HEK293T (cell line): ENCODE measurements around the gene FAM3D.

Experiments
- ARNT ChIP-seq: fragments of 450-650 bp; IDR thresholded peaks from 2 replicates; pipeline ENCODE4 v1.6.1; 2017; ENCODE audit warnings: mild to moderate bottlenecking
- BHLHE40 ChIP-seq: fragments of 450-650 bp; IDR thresholded peaks from 2 replicates; pipeline ENCODE4 v1.6.1; 2016; ENCODE audit warnings: mild to moderate bottlenecking, moderate library complexity, borderline replicate concordance
- CTBP1 ChIP-seq: fragments of 450-650 bp; IDR thresholded peaks from 2 replicates; pipeline ENCODE4 v1.6.1; 2016; ENCODE audit warnings: borderline replicate concordance
- ELF4 ChIP-seq: fragments of 450-650 bp; IDR thresholded peaks from 2 replicates; pipeline ENCODE4 v1.6.1; 2017; ENCODE audit warnings: antibody characterized with exemption
- FOXA1 ChIP-seq: fragments of 450-650 bp; IDR thresholded peaks from 2 replicates; pipeline ENCODE4 v1.6.1; 2016; ENCODE audit warnings: mild to moderate bottlenecking
- FOXK2 ChIP-seq: fragments of 450-650 bp; IDR thresholded peaks from 2 replicates; pipeline ENCODE4 v1.6.1; 2016; ENCODE audit warnings: mild to moderate bottlenecking
- FOXM1 ChIP-seq: fragments of 450-650 bp; IDR thresholded peaks from 2 replicates; pipeline ENCODE4 v1.6.1; 2017; ENCODE audit warnings: mild to moderate bottlenecking, borderline replicate concordance
- HDGF ChIP-seq: fragments of 450-650 bp; IDR thresholded peaks from 2 replicates; pipeline ENCODE4 v1.6.1; 2017; ENCODE audit warnings: antibody characterized with exemption, borderline replicate concordance
- SP1 ChIP-seq: fragments of 450-650 bp; IDR thresholded peaks from 2 replicates; pipeline ENCODE4 v1.6.1; 2017
- SUZ12 ChIP-seq: fragments of 450-650 bp; IDR thresholded peaks from 2 replicates; pipeline ENCODE4 v1.6.1; 2016; ENCODE audit warnings: mild to moderate bottlenecking

- no peak for TF ChIP-seq SUZ12
- no peak for TF ChIP-seq FOXA1
- TF ChIP-seq HDGF: no peak
- no peak for TF ChIP-seq CTBP1
- TF ChIP-seq FOXK2: no peak
- TF ChIP-seq ARNT: no peak
- TF ChIP-seq BHLHE40: no peak
- TF ChIP-seq ELF4: no peak
- no peak for TF ChIP-seq FOXM1
- no peak for TF ChIP-seq SP1
These were observed 41.3 kb downstream of the FAM3D start for GRCh38 chr3:58625196-58625824.
